BE2C (cell line): ENCODE results near the gene KIF24.
"Not testable (repeated sequence)": the region's sequence is repeated elsewhere in the genome, so short reads cannot be mapped to it uniquely, and the experiment has no call there.

Experiments used
- DNase-seq: peaks from one replicate; pipeline ENCODE4 v3.0.0-alpha.2; 2020
- H3K27me3 ChIP-seq: fragments of 250-450 bp; sonication (Bioruptor Pico); 2 replicates; pipeline ENCODE4 v1.5.1; 2020; ENCODE audit warnings: mild to moderate bottlenecking
- H3K36me3 ChIP-seq: fragments of 250-450 bp; sonication (Bioruptor Pico); 2 replicates; pipeline ENCODE4 v1.5.1; 2020; ENCODE audit warnings: mild to moderate bottlenecking
- H3K4me1 ChIP-seq: fragments of 250-450 bp; sonication (Bioruptor Pico); 2 replicates; pipeline ENCODE4 v1.5.1; 2020
- H3K4me3 ChIP-seq: 2 replicates; pipeline ENCODE4 v1.5.1; 2011; ENCODE audit warnings: low read depth, low read length
- H3K9me3 ChIP-seq: fragments of 250-450 bp; sonication (Bioruptor Pico); 2 replicates; pipeline ENCODE4 v1.5.1; 2020
- TF ChIP-seq, protein P1 (sequence below): IDR thresholded peaks from 2 replicates; pipeline ENCODE4 v1.5.1; 2012; ENCODE audit warnings: mild to moderate bottlenecking, low read depth, low read length

Gene KIF24

DNA sequence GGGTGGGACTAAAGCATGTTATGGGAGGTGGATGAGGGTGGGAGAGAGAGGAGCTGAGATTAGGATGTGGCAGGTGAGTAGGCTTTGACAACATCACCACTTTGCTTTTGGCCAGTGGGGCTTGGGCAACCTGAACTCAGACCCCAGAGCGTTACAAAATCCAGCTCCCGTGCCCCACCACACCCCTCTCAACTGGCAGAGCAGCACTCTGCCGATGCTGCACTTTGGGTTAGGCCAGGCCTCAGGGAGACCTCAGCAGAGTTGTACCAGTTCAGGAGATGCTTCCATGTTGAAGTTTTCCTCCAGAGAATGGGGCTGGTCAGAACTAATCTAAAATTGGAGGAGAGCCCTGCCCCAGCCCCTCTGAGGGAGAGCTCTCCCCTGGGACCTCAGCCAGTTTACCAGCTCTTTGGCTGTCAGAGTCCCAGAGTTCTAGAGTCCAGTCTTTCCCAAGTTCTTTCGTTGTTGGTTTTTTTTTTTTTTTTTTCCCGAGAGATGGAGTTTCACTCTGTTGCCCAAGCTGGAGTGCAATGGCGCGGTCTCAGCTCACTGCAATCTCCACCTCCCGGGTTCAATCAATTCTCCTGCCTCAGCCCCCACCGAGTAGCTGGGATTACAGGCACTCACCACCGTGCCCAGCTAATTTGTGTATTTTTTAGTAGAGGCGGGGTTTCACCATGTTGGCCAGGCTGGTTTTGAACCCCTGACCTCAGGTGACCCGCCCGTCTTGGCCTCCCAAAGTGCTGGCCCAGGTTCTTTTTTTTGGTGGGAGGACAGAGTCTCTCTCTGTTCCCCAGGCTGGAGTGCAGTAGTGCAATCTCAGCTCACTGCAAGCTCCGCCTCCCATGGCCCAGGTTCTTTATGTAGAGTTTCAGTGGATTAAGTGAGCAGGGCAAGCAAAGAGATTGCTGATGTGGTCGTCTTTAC lies 18.1 kb upstream of the KIF24 start:
- Histone ChIP-seq H3K27me3 (no peaks in the 10 kb centered on the region), H3K9me3 (no peaks in the 10 kb centered on the region), H3K4me3 (no peak overlapping the region), H3K36me3 (no peaks in the 10 kb centered on the region; the same call in 1 of the 2 replicates), H3K4me1 (no peaks in the 10 kb centered on the region)
- TF ChIP-seq, protein P1, sequence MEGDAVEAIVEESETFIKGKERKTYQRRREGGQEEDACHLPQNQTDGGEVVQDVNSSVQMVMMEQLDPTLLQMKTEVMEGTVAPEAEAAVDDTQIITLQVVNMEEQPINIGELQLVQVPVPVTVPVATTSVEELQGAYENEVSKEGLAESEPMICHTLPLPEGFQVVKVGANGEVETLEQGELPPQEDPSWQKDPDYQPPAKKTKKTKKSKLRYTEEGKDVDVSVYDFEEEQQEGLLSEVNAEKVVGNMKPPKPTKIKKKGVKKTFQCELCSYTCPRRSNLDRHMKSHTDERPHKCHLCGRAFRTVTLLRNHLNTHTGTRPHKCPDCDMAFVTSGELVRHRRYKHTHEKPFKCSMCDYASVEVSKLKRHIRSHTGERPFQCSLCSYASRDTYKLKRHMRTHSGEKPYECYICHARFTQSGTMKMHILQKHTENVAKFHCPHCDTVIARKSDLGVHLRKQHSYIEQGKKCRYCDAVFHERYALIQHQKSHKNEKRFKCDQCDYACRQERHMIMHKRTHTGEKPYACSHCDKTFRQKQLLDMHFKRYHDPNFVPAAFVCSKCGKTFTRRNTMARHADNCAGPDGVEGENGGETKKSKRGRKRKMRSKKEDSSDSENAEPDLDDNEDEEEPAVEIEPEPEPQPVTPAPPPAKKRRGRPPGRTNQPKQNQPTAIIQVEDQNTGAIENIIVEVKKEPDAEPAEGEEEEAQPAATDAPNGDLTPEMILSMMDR, result no peak
- DNase-seq, result no peak

DNA sequence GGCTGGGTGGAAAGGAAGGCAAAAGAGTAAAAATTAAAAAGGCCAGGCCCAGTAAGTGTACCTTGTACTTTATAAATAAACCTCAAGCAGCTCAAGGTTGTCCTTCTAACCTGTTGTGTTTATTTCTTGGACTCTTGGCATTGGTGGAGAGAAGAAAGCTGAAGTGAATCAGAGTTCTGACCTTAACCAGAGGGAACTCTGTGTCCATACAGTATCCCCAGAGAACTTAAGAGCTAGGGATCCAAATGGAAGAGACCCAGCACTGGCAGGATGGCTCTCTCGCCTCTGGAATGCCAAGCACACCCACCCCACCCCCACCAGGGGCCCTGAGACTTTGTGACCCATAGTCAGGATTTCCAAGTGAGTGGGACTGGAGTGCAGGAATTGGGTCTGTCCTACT lies 14.5 kb upstream of the KIF24 start:
- Histone ChIP-seq H3K4me1 (no peaks in the 10 kb centered on the region), H3K27me3 (no peaks in the 10 kb centered on the region), H3K4me3 (no peak overlapping the region), H3K9me3 (no peaks in the 10 kb centered on the region), H3K36me3 (no peaks in the 10 kb centered on the region; the same call in none of the 2 replicates)
- DNase-seq, result no peak
- TF ChIP-seq, protein P1, result no peak

DNA sequence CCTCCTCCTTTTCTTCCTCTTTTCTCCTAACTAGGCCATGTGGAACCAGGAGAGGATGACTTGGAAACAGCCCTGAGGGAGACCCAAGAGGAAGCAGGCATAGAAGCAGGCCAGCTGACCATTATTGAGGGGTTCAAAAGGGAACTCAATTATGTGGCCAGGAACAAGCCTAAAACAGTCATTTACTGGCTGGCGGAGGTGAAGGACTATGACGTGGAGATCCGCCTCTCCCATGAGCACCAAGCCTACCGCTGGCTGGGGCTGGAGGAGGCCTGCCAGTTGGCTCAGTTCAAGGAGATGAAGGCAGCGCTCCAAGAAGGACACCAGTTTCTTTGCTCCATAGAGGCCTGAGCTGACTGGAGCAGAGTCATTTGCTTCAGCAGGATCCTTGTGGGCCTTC lies 14.0 kb upstream of the KIF24 start:
- Histone ChIP-seq H3K9me3 (no peaks in the 10 kb centered on the region), H3K4me1 (no peaks in the 10 kb centered on the region), H3K27me3 (no peaks in the 10 kb centered on the region), H3K36me3 (no peaks in the 10 kb centered on the region; the same call in none of the 2 replicates), H3K4me3 (no peak overlapping the region)
- TF ChIP-seq, protein P1, result no peak
- DNase-seq, result no peak

DNA sequence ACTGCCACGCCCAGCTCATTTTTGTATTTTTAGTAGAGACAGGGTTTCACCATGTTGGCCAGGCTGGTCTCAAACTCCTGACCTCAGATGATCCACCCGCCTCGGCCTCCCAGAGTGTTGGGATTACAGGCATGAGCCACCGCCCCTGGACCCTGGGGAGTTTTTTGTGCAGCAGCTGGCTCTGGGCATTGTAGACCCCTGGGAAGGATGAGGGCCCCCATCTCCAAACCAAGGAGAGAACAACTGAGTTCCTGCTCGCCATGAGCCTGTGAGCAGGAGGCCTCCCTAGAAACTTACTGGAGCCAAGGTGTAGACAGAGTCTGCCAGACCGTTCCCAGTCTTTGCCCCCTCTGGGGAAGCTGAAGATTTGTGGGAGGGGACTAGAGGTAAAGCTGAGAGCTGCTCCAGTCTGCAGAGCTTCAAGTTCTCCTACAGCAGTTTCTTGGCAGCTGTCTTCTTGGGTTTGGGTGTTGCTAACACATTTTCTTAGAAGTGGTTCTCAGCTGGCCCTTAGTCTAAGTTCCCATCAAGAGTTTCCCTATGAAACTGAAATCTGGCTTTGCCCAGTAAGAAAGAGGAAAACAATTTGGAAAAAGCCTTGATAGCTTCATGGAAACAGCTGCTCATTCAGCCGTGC lies 12.7 kb upstream of the KIF24 start:
- TF ChIP-seq, protein P1, result no peak
- DNase-seq, result no peak
- H3K36me3 ChIP-seq, result no peaks in the 10 kb centered on the region; the same call in none of the 2 replicates
- H3K9me3 ChIP-seq, result no peaks in the 10 kb centered on the region
- no peak overlapping the region for H3K4me3 ChIP-seq
- no peaks in the 10 kb centered on the region for H3K27me3 ChIP-seq
- H3K4me1 ChIP-seq, result no peaks in the 10 kb centered on the region

DNA sequence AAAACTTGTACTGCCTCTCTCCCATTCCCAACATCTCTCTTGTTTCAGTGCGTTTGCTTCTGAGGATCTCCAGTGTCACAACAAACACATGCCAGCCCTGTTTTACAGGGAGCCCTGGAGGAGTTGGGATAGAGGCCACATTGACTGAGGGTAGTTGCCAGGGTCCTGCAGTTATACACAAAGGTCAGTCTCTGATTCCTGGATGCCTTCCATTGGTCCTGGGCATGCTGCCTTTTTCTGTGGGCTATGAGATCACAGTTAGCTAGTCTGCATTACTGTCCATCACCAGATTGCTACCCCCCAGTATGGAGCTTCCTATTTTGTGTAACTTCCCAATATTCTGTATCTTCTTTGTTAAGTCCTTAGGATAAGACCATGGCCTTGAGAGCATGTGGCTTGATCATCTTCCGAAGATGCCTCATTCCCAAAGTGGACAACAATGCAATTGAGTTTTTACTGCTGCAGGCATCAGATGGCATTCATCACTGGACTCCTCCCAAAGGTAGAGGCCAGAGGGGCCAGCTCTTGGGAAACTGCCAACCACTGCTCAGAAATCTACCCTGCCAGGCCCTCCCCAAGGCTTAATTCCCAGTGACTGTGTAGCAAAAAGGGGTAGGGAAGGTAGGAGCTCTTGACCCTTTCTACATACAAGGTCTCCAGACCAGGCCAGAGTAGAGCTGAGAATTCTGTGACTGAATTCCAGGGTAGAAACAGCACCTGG lies 9.8 kb upstream of the KIF24 start:
- TF ChIP-seq, protein P1, result no peak
- no peaks in the 10 kb centered on the region for H3K9me3 ChIP-seq
- no peak overlapping the region for H3K4me3 ChIP-seq
- H3K4me1 ChIP-seq, result no peaks in the 10 kb centered on the region
- H3K36me3 ChIP-seq, result no peaks in the 10 kb centered on the region; the same call in none of the 2 replicates
- DNase-seq, result no peak
- no peaks in the 10 kb centered on the region for H3K27me3 ChIP-seq

DNA sequence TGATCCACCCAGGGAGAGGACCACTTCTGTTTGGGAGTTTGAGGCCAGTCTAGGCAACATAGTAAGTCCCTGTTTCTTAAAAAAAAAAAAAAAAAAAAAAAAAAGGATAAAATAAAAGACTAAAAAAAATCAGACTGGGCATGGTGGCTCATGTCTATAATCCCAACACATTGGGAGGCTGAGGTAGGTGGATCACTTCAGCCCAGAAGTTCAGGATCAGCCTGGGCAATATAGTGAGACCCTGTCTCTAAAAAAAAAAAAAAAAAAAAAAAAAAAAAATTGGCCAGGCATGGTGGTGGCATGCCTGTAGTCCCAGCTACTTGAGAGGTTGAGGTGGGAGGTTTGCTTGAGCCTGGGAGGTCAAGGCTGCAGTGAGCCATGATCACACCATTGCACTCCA lies 9.0 kb upstream of the KIF24 start:
- not testable (repeated sequence) for H3K4me3 ChIP-seq, H3K36me3 ChIP-seq, H3K27me3 ChIP-seq, DNase-seq, H3K4me1 ChIP-seq, H3K9me3 ChIP-seq
